UCSD-AML1 (cell line): ENCODE results near the gene CLEC7A.

ENCODE experiments used
- DNase-seq: peaks from one replicate; lab custom pipeline; 2025; ENCODE audit not compliant: unreplicated experiment; lab: John Stamatoyannopoulos, UW

CLEC7A gene

DNA sequence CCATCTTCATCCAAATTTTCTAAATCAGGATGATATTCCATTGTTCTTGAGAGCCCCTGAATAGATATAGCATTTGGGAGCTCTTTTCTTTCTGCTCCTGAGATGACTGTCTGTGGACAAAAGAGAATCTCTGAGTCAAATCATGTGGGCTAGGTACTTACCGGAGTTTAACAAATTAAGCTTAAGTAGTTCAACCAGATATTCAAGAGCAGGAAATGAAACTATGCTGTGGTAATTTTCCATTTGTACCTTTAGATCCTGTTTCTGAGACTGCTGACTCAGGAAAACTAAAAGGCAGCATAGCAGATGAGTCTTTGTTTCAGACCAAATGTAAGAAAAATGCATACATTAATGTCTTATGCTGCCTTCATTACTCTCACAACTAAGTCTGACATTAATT lies at the start of gene CLEC7A:
Gene CLEC7A (minus strand): TSS at position 158 of the 400 bp plus-strand sequence. CDS start 117 bp downstream, at position 41.
- DNase-seq, result no peak

DNA sequence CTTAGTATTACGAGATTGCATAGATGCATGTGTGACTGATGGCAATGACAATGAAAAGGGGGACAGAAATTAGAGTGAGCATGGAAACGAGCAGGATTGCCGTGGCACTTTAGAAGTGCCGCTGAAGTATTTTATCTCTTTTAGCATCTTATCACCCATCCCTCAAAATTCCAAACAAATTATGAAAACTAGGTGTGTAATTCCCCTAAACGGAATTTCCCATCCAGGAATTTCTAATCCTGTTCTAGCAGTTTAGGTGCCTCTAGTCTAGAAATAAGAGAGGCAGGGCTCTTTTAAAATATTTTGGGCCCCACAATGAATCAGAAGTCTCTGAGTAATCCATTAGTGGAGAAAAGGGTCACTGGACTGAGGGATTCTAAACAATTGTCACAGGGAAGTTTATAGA lies 49.8 kb upstream of the CLEC7A start:
- DNase-seq, result no peak

DNA sequence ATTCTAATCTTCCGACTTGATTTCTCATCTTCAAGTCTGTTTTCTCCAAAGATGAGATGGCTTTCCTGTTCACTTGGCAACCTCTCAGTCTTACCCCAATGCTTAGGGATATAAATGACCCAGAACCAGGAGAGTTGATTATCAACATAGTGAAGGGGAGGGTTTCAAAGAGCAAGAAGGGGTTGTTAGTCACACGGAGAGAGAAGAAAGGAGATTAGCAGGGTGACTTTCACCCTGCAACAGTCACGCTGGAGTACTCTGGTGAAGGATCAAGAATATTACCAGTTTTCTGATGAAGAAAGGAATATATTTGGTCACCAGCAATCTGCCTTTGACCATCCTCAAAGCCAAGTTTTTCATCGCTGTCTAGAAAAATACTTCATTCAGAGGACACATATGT lies 48.8 kb upstream of the CLEC7A start, which contains the start of gene TMEM52B:
Gene TMEM52B (plus strand): TSS at position 212 of the 400 bp plus-strand sequence. CDS start 543 bp downstream, outside the sequence.
- DNase-seq, result no peak

- no peak for DNase-seq
Measured at GRCh38 chr12:10175846-10176636, 46.0 kb upstream of the CLEC7A start.

DNA sequence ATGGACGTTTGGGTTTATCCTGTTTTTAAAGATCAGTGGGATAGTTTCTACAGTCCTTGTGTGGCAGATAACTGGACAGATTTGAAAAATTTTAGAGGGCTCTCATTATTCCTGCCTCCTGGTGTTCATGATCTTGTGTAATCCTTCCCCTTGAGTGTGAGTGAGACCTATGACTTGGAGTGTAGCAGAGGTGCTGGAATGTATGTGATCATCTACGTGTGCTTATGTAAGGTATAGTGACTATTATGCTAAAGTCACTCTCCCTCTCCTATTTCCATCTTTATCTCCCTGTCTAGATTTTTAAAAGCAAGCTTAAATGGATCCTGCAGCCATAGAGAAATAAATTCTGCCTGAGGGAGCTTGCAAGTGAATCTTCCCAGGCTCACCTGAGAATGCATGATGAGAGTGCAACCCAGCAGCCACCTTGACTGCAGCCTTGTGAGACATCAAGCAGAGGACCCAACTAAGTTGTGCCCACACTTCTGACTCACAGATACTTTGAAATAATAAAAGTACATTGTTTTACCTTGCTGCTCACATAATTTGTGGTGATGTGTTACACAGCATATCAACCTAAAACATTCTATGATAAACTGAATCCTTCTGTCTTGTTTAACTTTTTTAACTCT lies 45.1 kb upstream of the CLEC7A start:
- DNase-seq, result no peak

DNA sequence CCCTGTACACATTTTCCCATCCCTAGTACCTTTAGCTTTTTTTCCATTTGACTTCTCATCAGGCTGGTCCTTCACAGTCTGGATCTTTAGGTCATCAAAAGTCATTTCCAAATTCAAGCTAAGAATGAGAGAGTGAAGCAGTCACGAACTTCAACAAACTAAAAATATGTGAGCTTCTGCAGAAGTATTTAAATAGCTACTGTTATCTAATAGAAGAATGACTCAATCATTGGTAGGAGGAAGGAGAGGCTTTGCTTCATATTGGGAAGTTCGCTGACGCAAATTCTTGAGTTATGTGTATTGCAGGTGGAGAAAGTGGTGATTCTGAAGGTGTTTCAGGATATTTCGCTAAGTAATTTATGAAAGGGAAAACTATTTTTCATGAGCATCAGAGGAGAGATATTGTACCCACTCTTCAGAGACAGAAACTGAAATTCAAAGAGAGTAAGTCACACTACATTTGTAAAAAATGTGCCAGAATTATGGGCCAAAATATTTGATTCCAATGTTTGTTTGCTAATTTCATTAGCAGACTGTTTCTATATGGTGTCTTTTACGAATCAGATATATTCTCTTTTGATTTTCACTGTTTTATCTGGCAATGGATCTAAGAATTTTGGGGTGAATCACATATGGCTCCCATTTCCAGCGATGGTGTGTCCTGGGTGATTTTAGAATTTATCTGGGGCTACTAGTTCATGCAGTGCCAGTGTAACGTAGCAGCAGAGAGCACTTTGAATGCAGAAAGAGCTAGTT lies 42.2 kb upstream of the CLEC7A start, which contains the start of gene OLR1:
Gene OLR1 (minus strand): TSS at position 160 of the 756 bp plus-strand sequence. CDS start 55 bp downstream, at position 105.
- DNase-seq, result no peak

DNA sequence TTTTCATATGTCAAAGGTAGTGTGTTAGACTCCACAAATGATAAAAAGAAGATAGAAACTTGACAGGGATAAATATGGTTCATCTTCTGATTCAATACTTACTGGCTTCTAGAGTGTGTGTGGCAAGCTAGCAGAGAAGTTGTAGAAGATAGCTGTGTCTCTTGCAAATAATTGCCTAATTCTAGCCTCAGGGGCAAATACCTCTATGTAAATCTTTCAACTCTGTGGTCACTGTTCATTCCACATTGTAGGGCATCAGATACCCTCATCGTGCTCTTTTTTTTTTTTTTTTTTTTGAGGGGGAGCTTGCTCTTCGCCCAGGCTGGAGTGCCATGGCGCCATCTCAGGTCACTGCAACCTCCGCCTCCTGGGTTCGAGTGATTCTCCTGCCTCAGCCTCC lies 40.2 kb upstream of the CLEC7A start:
- DNase-seq, result no peak

- no peak for DNase-seq
Measured at GRCh38 chr12:10169104-10169503, 39.1 kb upstream of the CLEC7A start.

DNA sequence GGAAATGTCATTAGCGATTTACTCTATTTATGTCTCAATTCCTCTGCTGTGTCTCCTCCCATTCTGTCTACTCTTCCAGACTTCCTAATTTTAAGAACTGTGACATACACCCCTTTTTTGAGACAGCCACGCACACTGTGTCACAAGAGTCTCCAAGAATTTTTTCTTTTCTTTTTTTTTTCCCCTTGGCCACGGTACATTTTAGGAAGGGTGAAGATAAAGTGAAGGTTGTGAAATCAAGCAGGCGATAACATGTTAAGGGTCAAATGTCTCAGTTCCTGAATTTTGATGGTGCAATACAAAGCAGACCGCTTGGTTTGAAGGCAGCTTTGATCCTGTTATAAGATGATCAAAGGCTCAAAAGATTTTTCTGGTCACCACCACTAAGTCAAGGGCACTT lies 37.6 kb upstream of the CLEC7A start:
- DNase-seq, result no peak

GRCh38 chr12:10165421-10165820 lies 35.4 kb upstream of the CLEC7A start:
- DNase-seq, result no peak

- DNase-seq, result no peak
Measured at GRCh38 chr12:10163084-10163483, 33.1 kb upstream of the CLEC7A start.

GRCh38 chr12:10160617-10161385 lies 30.8 kb upstream of the CLEC7A start:
- DNase-seq, result no peak

DNA sequence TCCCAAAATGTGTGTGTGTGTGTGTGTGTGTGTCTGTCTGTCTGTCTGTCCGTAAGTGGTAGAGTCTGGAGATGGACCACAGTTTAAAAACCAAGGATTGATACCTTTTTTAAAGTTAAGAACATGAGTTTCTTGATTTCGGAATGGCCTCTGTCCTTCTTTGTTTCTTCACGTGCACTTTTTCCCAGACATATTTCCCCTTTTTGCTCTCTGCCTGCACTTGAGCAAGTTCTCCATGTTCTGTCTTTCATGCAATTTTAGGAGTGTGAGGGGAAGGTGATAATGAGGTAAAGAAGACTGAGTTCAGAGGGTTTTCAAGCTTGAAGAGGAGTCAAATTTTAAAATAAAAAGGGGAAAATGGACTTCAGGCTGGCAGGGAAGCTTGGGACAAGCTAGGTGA lies 29.3 kb upstream of the CLEC7A start:
- no peak for DNase-seq

DNA sequence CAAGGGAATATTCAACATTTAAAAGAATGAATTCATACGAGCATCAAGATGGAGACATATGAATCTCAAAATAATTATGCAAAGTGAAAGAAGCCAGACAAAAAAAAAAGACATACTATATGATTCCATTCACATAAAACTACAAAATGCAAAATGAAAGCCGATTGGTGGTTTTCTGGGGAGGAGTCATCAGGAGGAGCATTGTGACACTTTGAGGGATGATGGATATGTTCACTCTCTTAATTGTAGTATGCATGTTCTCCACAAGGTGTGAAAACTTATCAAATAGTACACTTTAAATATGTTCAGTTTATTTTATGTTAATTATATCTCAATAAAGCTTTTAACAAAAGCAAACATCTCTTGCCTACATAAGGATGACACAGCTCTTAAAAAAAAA lies 28.4 kb upstream of the CLEC7A start:
- no peak for DNase-seq

- no peak for DNase-seq
Measured at GRCh38 chr12:10155966-10156365, 26.0 kb upstream of the CLEC7A start.

- no peak for DNase-seq
Measured at GRCh38 chr12:10154145-10154496, 24.1 kb upstream of the CLEC7A start.

- peak; percentile 53 for DNase-seq
Measured at GRCh38 chr12:10153271-10154144, 23.5 kb upstream of the CLEC7A start.

GRCh38 chr12:10151621-10152020 lies 21.6 kb upstream of the CLEC7A start:
- DNase-seq, result no peak

- no peak for DNase-seq
Measured at GRCh38 chr12:10147714-10148403, 17.9 kb upstream of the CLEC7A start.
